T-helper 9 cell (primary cell): ENCODE data around the gene HRH1.

ENCODE experiments used
- DNase-seq: peaks from one replicate; pipeline ENCODE4 v3.0.0-alpha.2; 2020

HRH1 gene

GRCh38 chr3:11287404-11287803 is 133.1 kb downstream of the HRH1 start:
- DNase-seq, result no peak

DNA sequence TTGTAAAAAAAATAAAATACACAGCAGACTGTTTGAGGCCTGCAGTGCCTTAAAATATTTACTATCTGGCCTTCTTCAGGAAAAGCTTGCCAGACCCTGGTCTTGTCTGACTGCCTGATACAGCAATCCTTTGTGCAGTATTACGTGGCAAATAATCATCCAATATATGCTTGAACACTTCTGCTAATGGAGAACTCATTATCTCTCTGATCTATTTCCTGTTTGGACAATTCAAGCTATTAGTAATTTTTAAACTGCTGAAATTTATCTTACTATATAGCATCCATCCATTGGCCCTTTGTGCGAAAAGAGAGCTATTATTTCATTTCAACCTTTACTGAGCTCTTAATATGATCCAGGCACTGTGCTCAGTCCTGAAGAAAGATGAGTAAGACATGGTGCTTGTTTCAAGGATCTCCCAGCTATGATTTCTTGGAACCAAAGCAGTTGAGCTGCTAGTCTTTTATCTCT is 133.8 kb downstream of the HRH1 start:
- DNase-seq, result no peak

GRCh38 chr3:11288786-11289637 is 134.7 kb downstream of the HRH1 start:
- no peak for DNase-seq

- no peak for DNase-seq
Observed at GRCh38 chr3:11289864-11290263, 135.6 kb downstream of the HRH1 start.

GRCh38 chr3:11290743-11291680 is 136.7 kb downstream of the HRH1 start:
- no peak for DNase-seq

DNA sequence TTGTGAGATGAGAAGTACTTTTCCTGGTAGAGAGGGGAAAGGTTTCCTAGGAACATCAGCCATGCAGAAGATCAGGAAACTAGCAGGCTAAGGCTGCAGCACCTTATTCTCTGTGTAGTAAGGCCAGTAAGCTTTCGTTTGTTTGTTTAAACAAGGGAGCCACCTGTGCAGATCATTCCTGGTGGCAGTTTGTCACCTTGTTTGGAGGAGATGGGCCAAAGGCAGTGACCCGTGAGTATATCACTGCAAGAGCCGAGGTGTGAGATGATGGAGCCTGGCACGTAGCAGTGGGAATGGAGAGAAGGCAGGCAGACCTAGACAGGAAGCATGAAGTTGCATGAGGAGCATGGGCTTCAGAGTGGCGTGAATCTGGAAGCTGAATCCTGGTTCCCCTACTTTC is 137.5 kb downstream of the HRH1 start:
- no peak for DNase-seq

GRCh38 chr3:11297126-11297525 is 142.8 kb downstream of the HRH1 start:
- DNase-seq, result no peak

DNA sequence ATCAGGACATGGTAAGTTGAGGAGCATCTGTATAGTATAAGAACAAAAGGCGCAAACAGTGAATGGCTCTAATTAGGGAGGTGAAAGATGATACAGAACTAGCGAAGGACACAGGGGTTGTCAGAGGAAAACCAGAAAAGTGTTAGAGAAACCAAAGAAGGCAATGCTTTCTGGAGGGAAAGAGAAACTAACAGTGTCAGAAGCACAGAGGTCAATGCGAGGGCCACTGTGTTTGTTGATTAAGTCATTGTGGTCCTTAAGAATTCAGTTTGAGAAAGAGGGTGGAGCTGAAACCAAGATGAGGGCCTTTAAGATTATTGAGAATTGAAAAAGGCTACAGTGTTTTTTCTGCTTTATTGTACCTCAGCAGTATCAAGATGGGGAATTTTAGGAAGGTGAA is 146.7 kb downstream of the HRH1 start:
- DNase-seq, result no peak

GRCh38 chr3:11302444-11302843 is 148.2 kb downstream of the HRH1 start:
- no peak for DNase-seq

- DNase-seq, result no peak
Observed at GRCh38 chr3:11304175-11304574, 149.9 kb downstream of the HRH1 start.

DNA sequence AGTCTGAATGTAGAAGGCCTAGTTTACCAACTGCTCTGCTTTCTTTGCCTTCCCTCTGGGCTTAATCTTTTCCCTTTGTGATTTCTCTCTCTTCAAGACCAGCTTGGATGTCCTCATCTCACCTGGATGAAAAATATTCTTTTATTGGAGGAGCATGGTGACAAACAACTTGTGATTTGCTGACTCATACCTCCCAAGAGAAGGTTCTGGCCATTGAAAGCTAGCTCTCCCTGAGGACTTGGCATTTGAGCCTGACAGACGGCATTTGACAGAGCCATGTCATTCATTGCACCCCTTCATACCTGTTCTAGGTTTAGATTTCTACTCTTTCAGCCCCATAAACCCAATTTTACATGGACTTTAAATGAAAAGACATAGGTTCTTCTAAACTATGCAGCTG is 151.2 kb downstream of the HRH1 start:
- DNase-seq, result no peak

- no peak for DNase-seq
Observed at GRCh38 chr3:11306817-11307589, 152.7 kb downstream of the HRH1 start.

DNA sequence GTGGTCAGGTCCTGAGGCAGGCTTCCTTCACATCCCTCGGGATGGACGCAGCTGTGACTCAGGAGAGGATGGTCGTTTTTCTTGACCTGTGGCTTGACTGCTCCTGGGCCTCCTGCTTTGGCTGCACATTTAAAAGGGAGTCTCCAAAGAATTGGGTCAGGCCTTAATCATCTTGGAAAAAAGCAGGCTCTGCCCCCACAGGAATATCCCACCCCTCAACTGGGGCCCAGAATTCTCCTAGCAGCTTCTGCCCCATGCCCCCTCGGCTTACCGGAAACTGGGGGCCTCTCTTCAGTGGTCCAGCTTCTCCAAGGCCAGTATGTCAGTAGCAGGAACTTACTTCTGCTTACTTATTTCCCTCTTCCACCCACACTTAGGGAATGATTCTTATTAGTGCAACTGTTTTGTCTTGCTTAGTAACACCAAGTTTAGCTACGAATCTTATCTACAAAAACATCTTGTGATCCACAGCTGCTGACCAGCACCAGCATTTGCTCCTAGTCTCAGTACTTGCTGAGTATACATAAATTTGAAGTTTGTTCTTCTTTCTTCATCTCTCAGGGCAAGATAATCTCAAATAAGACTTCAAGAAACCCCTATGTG is 153.6 kb downstream of the HRH1 start:
- no peak for DNase-seq

DNA sequence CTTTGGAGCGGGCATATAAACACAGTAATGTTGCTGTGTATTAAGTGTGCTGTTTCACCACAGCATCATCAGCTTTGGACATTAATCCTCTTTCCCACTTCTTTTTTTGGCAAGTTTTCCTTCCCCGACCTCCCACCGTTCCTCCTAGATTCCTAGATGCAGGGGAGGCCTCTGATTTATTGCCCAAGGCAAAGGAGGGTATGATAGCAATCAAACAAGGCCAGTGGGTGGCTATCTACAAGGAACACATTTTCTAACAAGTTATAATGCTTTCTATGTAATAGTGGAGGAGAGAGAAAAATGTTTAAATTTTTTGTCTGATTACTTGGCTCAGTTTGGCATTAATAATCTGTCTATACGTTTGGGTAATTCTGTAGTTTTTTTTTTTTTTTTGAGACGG is 156.0 kb downstream of the HRH1 start:
- DNase-seq, result no peak

DNA sequence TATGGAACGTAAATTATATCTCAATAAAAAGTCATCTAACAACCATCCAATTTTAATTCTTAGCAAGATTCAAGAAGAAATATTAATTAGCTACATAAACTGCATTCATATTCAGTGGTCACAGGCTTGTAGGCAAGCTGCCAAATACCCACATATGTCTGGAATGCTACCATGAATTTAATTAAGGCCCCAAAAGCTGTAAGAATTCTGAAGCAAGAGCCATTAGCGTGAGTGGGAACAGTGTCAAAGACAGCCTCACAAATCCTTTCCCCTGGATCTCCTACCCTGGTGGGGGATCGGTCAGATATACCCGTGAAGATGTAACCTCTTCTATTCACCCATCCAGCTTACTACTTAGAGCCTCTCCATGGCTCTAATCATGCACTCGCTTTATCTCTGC is 157.9 kb downstream of the HRH1 start:
- no peak for DNase-seq
